Parathyroid adenoma (tissue), 2 donors: ENCODE results near the gene ZNF248.

Experiments
- H2AFZ ChIP-seq: fragments of 300-600 bp; sonication (generic); one replicate; pipeline ENCODE4 v1.7.0; 2017; ENCODE audit warnings: antibody characterized with exemption, mild to moderate bottlenecking
- H3K27ac ChIP-seq: fragments of 300-600 bp; sonication (generic); one replicate; pipeline ENCODE4 v1.7.0; 2017
- H3K27me3 ChIP-seq: fragments of 300-600 bp; sonication (generic); one replicate; pipeline ENCODE4 v1.7.0; 2017; ENCODE audit warnings: low read length; ENCODE audit not compliant: control insufficient read depth, insufficient read depth
- H3K36me3 ChIP-seq: fragments of 300-600 bp; sonication (generic); one replicate; pipeline ENCODE4 v1.7.0; 2017; ENCODE audit warnings: low read length; ENCODE audit not compliant: control insufficient read depth, insufficient read depth
- H3K4me1 ChIP-seq: fragments of 300-600 bp; sonication (generic); one replicate; pipeline ENCODE4 v1.7.0; 2017; ENCODE audit warnings: control low read depth
- H3K4me2 ChIP-seq: fragments of 300-600 bp; sonication (generic); one replicate; pipeline ENCODE4 v1.7.0; 2017; ENCODE audit warnings: low read length
- H3K4me3 ChIP-seq: fragments of 300-600 bp; sonication (generic); one replicate; pipeline ENCODE4 v1.7.0; 2017; ENCODE audit warnings: low read depth, low read length
- H3K79me2 ChIP-seq: fragments of 300-600 bp; sonication (generic); one replicate; pipeline ENCODE4 v1.7.0; 2017; ENCODE audit warnings: control low read depth
- H3K9ac ChIP-seq: fragments of 300-600 bp; sonication (generic); one replicate; pipeline ENCODE4 v1.7.0; 2017; ENCODE audit warnings: mild to moderate bottlenecking
- H3K9me3 ChIP-seq: fragments of 300-600 bp; sonication (generic); one replicate; pipeline ENCODE4 v1.7.0; 2017; ENCODE audit warnings: low read length; ENCODE audit not compliant: control insufficient read depth
- TF ChIP-seq, protein P1 (sequence below): fragments of 300-600 bp; sonication (generic); IDR thresholded peaks from one replicate; pipeline ENCODE4 v1.7.0; 2017; ENCODE audit warnings: antibody characterized with exemption, mild to moderate bottlenecking
- donor health status: primary hyperparathyroidism.

Gene ZNF248

DNA sequence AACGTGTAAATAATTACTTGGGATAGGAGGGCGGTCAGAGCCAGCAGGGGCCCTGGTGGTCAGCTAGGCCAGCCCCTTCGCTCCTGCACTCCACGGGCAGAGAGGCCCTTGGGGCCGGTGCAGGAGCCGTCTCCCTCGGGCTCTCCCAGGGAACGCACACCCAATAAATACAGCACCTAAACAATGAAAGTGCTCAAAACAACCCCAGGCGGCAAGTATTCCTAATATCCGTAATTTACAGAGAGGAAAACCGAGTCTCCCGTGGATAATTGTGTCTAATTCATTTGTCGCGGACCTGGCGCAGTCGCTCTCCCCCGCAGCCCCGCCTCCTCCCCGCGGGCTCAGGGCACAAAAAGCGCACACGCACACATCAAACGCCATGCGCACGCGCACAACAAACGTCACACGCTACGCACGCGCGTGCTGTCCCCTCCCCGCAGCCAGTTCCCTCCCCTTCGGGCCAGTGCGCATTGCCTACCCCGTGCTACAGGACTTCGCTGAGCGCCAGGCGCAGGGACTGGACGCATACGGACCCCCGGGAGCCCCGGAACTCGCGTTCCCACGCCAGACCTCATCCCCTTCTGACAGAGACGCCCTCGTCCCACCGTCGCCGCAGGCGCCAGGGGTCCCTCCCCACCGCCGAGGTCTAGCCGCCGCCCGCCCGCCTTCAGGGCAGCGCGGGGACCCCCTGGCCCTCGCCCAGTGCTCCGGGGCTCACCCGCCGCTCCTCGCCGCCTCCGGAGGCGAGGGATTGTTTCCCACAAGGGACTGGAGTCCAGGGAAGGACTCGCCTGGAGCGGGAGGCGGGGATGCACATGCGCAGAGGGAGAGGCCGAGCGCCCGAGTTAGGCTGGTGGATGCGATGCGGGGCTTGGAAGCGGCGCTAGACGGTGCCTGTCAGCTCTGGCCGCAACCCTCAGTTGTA, at the start of gene ZNF248:
Gene ZNF248 (minus strand): TSS at position 324 of the 925 bp plus-strand sequence. CDS start 1,300 bp downstream, outside the sequence.
- H3K4me1 ChIP-seq, result peaks cover 2% of the 10 kb centered on the region
- H3K36me3 ChIP-seq, result no peaks in the 10 kb centered on the region
- peak within 1 kb of the TSS; percentile 98 for H3K9ac ChIP-seq
- H3K4me3 ChIP-seq, result peak within 1 kb of the TSS; percentile 97
- H3K79me2 ChIP-seq, result peaks cover 7% of the 10 kb centered on the region
- peak within 1 kb of the TSS; percentile 90 for H3K4me2 ChIP-seq
- H2AFZ ChIP-seq, result peak within 1 kb of the TSS; percentile 94
- H3K9me3 ChIP-seq, result no peaks in the 10 kb centered on the region
- H3K27ac ChIP-seq, result peak within 1 kb of the TSS; percentile 97
- TF ChIP-seq, protein P1, sequence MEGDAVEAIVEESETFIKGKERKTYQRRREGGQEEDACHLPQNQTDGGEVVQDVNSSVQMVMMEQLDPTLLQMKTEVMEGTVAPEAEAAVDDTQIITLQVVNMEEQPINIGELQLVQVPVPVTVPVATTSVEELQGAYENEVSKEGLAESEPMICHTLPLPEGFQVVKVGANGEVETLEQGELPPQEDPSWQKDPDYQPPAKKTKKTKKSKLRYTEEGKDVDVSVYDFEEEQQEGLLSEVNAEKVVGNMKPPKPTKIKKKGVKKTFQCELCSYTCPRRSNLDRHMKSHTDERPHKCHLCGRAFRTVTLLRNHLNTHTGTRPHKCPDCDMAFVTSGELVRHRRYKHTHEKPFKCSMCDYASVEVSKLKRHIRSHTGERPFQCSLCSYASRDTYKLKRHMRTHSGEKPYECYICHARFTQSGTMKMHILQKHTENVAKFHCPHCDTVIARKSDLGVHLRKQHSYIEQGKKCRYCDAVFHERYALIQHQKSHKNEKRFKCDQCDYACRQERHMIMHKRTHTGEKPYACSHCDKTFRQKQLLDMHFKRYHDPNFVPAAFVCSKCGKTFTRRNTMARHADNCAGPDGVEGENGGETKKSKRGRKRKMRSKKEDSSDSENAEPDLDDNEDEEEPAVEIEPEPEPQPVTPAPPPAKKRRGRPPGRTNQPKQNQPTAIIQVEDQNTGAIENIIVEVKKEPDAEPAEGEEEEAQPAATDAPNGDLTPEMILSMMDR, result peak; percentile 12
- H3K27me3 ChIP-seq, result no peaks in the 10 kb centered on the region

DNA sequence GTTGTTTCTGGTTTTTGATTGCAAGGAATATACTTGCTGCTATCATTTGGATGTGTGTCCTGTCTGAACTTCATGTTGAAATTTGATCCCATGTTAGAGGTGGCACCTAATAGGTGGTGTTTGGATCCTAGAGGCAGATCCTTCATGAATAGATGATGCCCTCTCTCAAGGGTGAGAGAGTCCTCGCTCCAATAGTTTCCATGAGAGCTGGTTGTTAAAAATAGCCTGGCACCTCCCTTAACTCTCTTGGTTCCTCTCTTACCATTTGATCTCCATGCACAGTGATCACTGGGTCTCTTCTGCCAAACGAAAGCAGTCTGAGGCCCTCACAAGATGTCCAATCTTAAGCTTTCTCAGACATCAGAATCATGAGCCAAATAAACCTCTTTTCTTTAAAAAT, 49.0 kb upstream of the ZNF248 start:
- Histone ChIP-seq H3K4me3 (no peak overlapping the region), H3K9me3 (no peaks in the 10 kb centered on the region), H3K4me2 (no peak overlapping the region), H3K79me2 (no peaks in the 10 kb centered on the region), H2AFZ (no peak overlapping the region), H3K27me3 (no peaks in the 10 kb centered on the region), H3K4me1 (no peaks in the 10 kb centered on the region), H3K27ac (no peak overlapping the region), H3K36me3 (no peaks in the 10 kb centered on the region), H3K9ac (no peak overlapping the region)
- TF ChIP-seq, protein P1, result no peak

DNA sequence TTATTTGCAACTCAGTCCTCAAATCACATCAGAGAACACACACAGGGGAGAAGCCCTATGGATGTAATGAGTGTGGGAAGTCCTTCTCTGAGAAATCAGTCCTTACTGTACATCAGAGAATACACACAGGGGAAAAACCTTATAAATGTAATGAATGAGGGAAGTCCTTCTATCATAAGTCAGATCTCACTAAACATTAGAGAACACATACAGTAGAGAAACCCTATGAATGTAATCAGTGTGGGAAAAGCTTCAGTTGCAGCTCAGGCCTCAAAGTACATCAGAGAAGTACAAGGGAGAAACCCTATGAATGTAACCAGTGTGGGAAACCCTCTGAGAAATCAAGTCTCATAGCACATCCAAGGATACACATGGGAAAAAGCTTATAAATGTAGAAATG, 39.0 kb upstream of the ZNF248 start:
- TF ChIP-seq, protein P1, result no peak
- H3K27ac ChIP-seq, result no peak overlapping the region
- no peak overlapping the region for H3K9ac ChIP-seq
- H3K27me3 ChIP-seq, result no peaks in the 10 kb centered on the region
- no peak overlapping the region for H2AFZ ChIP-seq
- H3K4me3 ChIP-seq, result no peak overlapping the region
- no peaks in the 10 kb centered on the region for H3K4me1 ChIP-seq
- no peaks in the 10 kb centered on the region for H3K9me3 ChIP-seq
- no peak overlapping the region for H3K4me2 ChIP-seq
- H3K36me3 ChIP-seq, result no peaks in the 10 kb centered on the region
- no peaks in the 10 kb centered on the region for H3K79me2 ChIP-seq

DNA sequence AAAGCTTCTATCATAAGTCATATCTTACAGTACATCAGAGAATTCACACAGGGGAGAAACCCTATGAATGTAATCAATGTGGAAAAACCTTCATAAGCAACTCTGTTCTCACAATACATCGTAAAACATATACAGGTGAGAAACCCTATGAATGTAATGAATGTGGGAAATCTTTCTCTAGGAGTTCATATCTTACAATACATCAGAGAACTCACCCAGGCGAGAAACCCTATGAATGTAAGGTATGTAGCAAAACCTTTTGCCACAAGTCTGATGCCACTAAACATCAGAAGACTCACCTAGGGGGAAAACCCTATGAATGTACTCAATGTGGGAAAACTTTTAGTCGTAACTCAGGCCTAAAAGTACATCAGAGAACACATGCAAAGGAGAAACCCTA, 38.3 kb upstream of the ZNF248 start:
- Histone ChIP-seq H3K4me2 (no peak overlapping the region), H3K79me2 (no peaks in the 10 kb centered on the region), H3K9ac (no peak overlapping the region), H3K9me3 (no peaks in the 10 kb centered on the region), H3K4me3 (no peak overlapping the region), H3K27ac (no peak overlapping the region), H3K4me1 (no peaks in the 10 kb centered on the region), H3K27me3 (no peaks in the 10 kb centered on the region), H2AFZ (no peak overlapping the region), H3K36me3 (no peaks in the 10 kb centered on the region)
- TF ChIP-seq, protein P1, result no peak

DNA sequence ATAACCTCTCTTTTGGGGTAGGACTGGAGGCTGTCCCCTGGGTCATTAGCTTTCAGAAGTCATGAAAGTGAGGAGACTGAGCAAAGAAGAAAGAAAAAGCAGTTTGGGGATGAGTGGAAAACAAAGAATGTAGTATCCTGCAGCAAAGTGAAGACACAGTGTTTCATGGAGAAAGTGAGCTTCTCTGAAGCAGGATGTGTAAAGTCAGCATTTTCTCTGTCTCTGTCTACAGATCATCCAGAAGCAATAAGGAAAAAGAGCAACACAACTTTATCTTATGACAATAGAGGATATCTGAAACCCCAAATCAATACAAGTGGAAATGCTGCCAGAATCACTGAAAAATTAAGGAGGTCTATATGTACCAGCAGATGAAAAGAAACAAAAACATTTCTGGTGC, 28.4 kb upstream of the ZNF248 start:
- H3K4me2 ChIP-seq, result no peak overlapping the region
- no peaks in the 10 kb centered on the region for H3K9me3 ChIP-seq
- TF ChIP-seq, protein P1, result no peak
- no peak overlapping the region for H3K9ac ChIP-seq
- H3K4me1 ChIP-seq, result no peaks in the 10 kb centered on the region
- H3K36me3 ChIP-seq, result no peaks in the 10 kb centered on the region
- H3K79me2 ChIP-seq, result no peaks in the 10 kb centered on the region
- no peak overlapping the region for H3K4me3 ChIP-seq
- H3K27ac ChIP-seq, result no peak overlapping the region
- H2AFZ ChIP-seq, result no peak overlapping the region
- no peaks in the 10 kb centered on the region for H3K27me3 ChIP-seq
